Measurements from ENCODE around the gene LRCH4. TPM values are rescaled to one million over a fixed set of nuclear protein-coding genes. Genes with fewer than 3 reads are reported as not detected.
A peak's percentile ranks its signal among the peaks of the same experiment; 100 is the strongest.

Gene LRCH4
- total and polyA plus RNA-seq, 2 of the 13 experiments (the other 11 are each of a cell fraction or from before 2014, with no cell fraction given): 7.0 to 9.3 TPM

DNA sequence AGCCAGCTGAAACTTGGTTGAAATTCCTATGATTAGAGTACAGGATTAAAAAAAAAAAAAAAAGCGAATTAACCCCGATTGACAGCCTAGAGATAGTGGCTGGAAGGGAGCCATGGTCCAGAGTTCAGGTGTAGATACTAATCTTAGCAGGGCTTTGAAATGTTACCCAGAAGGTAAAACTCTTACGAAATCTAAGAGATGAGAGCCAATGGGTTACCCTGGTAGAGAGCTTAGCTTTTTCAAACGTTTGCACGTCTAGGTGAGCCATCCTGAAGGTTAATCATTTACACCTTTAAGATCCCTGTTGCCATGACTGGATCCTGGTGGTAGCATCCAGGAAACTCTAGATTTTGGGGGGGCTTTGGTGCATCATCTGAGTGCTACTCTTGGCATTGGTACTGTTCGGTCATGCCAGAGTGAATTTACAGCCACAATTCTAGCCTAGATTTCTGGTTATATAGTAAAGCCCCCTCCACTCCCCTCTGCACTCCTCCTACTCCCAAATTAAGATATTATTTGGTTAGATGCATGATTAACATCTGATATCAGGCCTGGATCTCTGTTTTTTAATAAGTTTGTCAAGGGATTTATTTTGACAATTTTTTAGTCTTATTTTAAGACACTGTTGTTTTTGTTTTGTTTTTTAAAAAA is 45.7 kb downstream of the LRCH4 start (continued):
- TF ChIP-seq PRDM10 (CRISPR knock-in tag; IDR thresholded peaks at IDR 0.05; ENCODE audit: low read depth): peak; percentile 76
- TF ChIP-seq RBFOX2 (IDR thresholded peaks at IDR 0.05; ENCODE audit: low read depth, low read length): peak; percentile 91
- TF ChIP-seq NAIF1 (CRISPR knock-in tag; IDR thresholded peaks at IDR 0.05; ENCODE audit: borderline replicate concordance): no peak
- no peak for TF ChIP-seq MIER3 (CRISPR knock-in tag; IDR thresholded peaks at IDR 0.05; ENCODE audit: borderline replicate concordance)
- 0 out of 2 replicates have a peak, but pooled peaks have one; percentile 10 for TF ChIP-seq ZNF644 (CRISPR knock-in tag; IDR thresholded peaks at IDR 0.05; ENCODE audit: low read depth)
- no peak for TF ChIP-seq ZNF230 (CRISPR knock-in tag; IDR thresholded peaks at IDR 0.05)
- TF ChIP-seq, protein P1, sequence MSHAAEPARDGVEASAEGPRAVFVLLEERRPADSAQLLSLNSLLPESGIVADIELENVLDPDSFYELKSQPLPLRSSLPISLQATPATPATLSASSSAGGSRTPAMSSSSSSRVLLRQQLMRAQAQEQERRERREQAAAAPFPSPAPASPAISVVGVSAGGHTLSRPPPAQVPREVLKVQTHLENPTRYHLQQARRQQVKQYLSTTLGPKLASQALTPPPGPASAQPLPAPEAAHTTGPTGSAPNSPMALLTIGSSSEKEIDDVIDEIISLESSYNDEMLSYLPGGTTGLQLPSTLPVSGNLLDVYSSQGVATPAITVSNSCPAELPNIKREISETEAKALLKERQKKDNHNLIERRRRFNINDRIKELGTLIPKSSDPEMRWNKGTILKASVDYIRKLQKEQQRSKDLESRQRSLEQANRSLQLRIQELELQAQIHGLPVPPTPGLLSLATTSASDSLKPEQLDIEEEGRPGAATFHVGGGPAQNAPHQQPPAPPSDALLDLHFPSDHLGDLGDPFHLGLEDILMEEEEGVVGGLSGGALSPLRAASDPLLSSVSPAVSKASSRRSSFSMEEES (CRISPR knock-in tag; IDR thresholded peaks at IDR 0.05): peak; percentile 35; the same call in 1 of the 2 replicates
- TF ChIP-seq ZZZ3 (CRISPR knock-in tag; IDR thresholded peaks at IDR 0.05; ENCODE audit: borderline replicate concordance): no peak
- peak; percentile 14 for TF ChIP-seq TEAD3 (CRISPR knock-in tag; optimal IDR thresholded peaks at IDR 0.05; ENCODE audit: borderline replicate concordance)
- TF ChIP-seq, protein P2, sequence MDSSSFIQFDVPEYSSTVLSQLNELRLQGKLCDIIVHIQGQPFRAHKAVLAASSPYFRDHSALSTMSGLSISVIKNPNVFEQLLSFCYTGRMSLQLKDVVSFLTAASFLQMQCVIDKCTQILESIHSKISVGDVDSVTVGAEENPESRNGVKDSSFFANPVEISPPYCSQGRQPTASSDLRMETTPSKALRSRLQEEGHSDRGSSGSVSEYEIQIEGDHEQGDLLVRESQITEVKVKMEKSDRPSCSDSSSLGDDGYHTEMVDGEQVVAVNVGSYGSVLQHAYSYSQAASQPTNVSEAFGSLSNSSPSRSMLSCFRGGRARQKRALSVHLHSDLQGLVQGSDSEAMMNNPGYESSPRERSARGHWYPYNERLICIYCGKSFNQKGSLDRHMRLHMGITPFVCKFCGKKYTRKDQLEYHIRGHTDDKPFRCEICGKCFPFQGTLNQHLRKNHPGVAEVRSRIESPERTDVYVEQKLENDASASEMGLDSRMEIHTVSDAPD (CRISPR knock-in tag; IDR thresholded peaks at IDR 0.05): peak; percentile 84
- TF ChIP-seq SAP130 (CRISPR knock-in tag; IDR thresholded peaks at IDR 0.05; ENCODE audit: low read depth): peak; percentile 90
- peak; percentile 63; the same call in 1 of the 2 replicates for TF ChIP-seq ATF2 (CRISPR knock-in tag; IDR thresholded peaks at IDR 0.05)
- peak; percentile 74 for TF ChIP-seq FOSL2 (CRISPR knock-in tag; IDR thresholded peaks at IDR 0.05)
- TF ChIP-seq CENPX (CRISPR knock-in tag; IDR thresholded peaks at IDR 0.05): no peak
- TF ChIP-seq RXRA (CRISPR knock-in tag; IDR thresholded peaks at IDR 0.05): no peak
- TF ChIP-seq ZNF446 (CRISPR knock-in tag; IDR thresholded peaks at IDR 0.05): no peak
- TF ChIP-seq MEF2D (CRISPR knock-in tag; IDR thresholded peaks at IDR 0.05): peak; percentile 97
- TF ChIP-seq RAD51 (IDR thresholded peaks at IDR 0.05; ENCODE audit: borderline replicate concordance): no peak
- TF ChIP-seq, protein P3, sequence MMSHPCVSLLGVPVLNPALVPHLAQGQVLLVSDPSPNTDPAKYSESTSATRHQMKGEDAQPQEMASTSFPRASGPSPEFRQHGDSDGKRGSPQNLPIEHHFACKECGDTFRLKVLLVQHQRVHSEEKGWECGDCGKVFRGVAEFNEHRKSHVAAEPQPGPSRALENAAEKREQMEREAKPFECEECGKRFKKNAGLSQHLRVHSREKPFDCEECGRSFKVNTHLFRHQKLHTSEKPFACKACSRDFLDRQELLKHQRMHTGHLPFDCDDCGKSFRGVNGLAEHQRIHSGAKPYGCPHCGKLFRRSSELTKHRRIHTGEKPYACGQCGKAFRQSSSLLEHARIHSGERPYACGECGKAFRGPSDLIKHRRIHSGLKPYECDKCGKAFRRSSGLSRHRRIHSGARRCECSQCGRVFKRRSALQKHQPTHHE (CRISPR knock-in tag; IDR thresholded peaks at IDR 0.05; ENCODE audit: borderline replicate concordance): peak; percentile 47; the same call in 1 of the 2 replicates
- 0 out of 2 replicates have a peak, but pooled peaks have one; percentile 53 for TF ChIP-seq ZNF430 (CRISPR knock-in tag; IDR thresholded peaks at IDR 0.05)
- TF ChIP-seq PHF21A (CRISPR knock-in tag; IDR thresholded peaks at IDR 0.05): peak; percentile 91
- TF ChIP-seq MXI1 (IDR thresholded peaks at IDR 0.05; ENCODE audit: borderline replicate concordance, low read depth, low read length): peak; percentile 53; the same call in 1 of the 3 replicates

All from HepG2 (cell line).